A673 (cell line): ENCODE results near the gene CDK1.

Experiments
- CTCF ChIP-seq: fragments of 300-800, 200-600 bp; sonication (generic); conservative IDR thresholded peaks from 2 replicates; pipeline ENCODE4 v1.5.1; 2017; ENCODE audit warnings: low read depth, mild to moderate bottlenecking, antibody characterized with exemption, low read length, moderate library complexity, mixed read lengths
- EZH2 ChIP-seq: fragments of 200-600 bp; sonication (generic); IDR thresholded peaks from 2 replicates; pipeline ENCODE4 v1.6.1; 2017; ENCODE audit warnings: borderline replicate concordance, low read depth, mild to moderate bottlenecking, mixed read lengths, antibody characterized with exemption, low read length; ENCODE audit not compliant: poor library complexity, severe bottlenecking

DNA sequence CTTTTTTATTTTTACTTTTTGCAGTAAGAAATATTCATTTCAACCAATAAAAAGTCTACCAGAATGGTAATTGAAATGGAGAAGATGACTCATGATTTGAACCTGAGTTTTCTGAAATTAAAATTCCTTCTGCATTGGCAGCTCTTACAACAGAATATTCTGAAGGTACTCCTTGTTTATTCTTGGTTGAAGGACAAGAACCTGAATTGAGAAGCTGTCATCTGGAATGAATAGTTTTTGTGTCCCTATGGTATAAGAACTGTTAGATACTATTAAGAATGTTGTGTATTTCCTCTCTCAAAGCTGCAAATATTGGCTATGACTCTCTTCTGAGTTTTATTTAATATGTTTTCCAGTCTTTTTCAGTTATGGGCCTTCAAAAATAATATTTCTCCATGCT, 56.1 kb downstream of the CDK1 start:
- TF ChIP-seq CTCF: no peak
- TF ChIP-seq EZH2: no peak
